GM19438 (cell line): ENCODE measurements around the gene TCF7L2.

Experiments used
- ATAC-seq: cut with Tn5 transposase; IDR thresholded peaks from one replicate; pipeline ENCODE4 v1.9.1; 2021; ENCODE audit warnings: low read depth; ENCODE audit not compliant: unreplicated experiment

TCF7L2 gene

GRCh38 chr10:113111900-113112853 lies 162.1 kb downstream of the TCF7L2 start:
- no peak for ATAC-seq

GRCh38 chr10:113113241-113113640 lies 163.2 kb downstream of the TCF7L2 start:
- ATAC-seq, result no peak

GRCh38 chr10:113113918-113114317 lies 163.9 kb downstream of the TCF7L2 start:
- ATAC-seq, result no peak

- no peak for ATAC-seq
Measured at GRCh38 chr10:113115556-113115955, 165.5 kb downstream of the TCF7L2 start.

GRCh38 chr10:113118882-113119281 lies 168.8 kb downstream of the TCF7L2 start:
- ATAC-seq, result no peak

- no peak for ATAC-seq
Measured at GRCh38 chr10:113119801-113120200, 169.8 kb downstream of the TCF7L2 start.

GRCh38 chr10:113121153-113121552 lies 171.1 kb downstream of the TCF7L2 start:
- ATAC-seq, result no peak

- ATAC-seq, result no peak
Measured at GRCh38 chr10:113122947-113123346, 172.9 kb downstream of the TCF7L2 start.

- no peak for ATAC-seq
Measured at GRCh38 chr10:113124724-113125123, 174.7 kb downstream of the TCF7L2 start.

- ATAC-seq, result no peak
Measured at GRCh38 chr10:113125612-113126011, 175.6 kb downstream of the TCF7L2 start.

- no peak for ATAC-seq
Measured at GRCh38 chr10:113126229-113127201, 176.5 kb downstream of the TCF7L2 start.

GRCh38 chr10:113127261-113127900 lies 177.3 kb downstream of the TCF7L2 start:
- ATAC-seq, result no peak

- no peak for ATAC-seq
Measured at GRCh38 chr10:113127901-113128283, 177.8 kb downstream of the TCF7L2 start.

- no peak for ATAC-seq
Measured at GRCh38 chr10:113128450-113129070, 178.5 kb downstream of the TCF7L2 start.

- ATAC-seq, result no peak
Measured at GRCh38 chr10:113129117-113129516, 179.1 kb downstream of the TCF7L2 start.

- no peak for ATAC-seq
Measured at GRCh38 chr10:113130014-113130641, 180.1 kb downstream of the TCF7L2 start.

- ATAC-seq, result no peak
Measured at GRCh38 chr10:113131613-113132261, 181.7 kb downstream of the TCF7L2 start.

GRCh38 chr10:113132591-113133121 lies 182.6 kb downstream of the TCF7L2 start:
- ATAC-seq, result no peak

GRCh38 chr10:113133497-113134115 lies 183.6 kb downstream of the TCF7L2 start:
- no peak for ATAC-seq
